Liver (tissue), 3 donors: ENCODE data around the gene EXD3.

ENCODE experiments used
- EGR1 ChIP-seq, 2 donors: IDR thresholded peaks; 2 replicates each; pipeline ENCODE4 v1.6.1; 2016 to 2018; ENCODE audit warnings: antibody characterized with exemption in 2 of 2, low read depth in 2 of 2
- FOXA1 ChIP-seq: IDR thresholded peaks from 2 replicates; pipeline ENCODE4 v1.6.1; 2016; ENCODE audit warnings: antibody characterized with exemption
- GABPA ChIP-seq, 2 donors: IDR thresholded peaks in 1 of 2; conservative IDR thresholded peaks in 1 of 2; 2 replicates each; pipeline ENCODE4 v1.6.1; 2016; ENCODE audit warnings: antibody characterized with exemption in 2 of 2, mild to moderate bottlenecking in 1 of 2, moderate library complexity in 1 of 2
- JUND ChIP-seq, 2 donors: IDR thresholded peaks; 2 replicates each; pipeline ENCODE4 v1.6.1; 2016; ENCODE audit warnings: antibody characterized with exemption in 2 of 2
- RAD21 ChIP-seq, 2 donors: IDR thresholded peaks; 2 replicates each; pipeline ENCODE4 v1.6.1; 2016; ENCODE audit warnings: antibody characterized with exemption in 2 of 2, mild to moderate bottlenecking in 2 of 2
- RXRA ChIP-seq, 2 donors: IDR thresholded peaks; 2 replicates each; pipeline ENCODE4 v1.6.1; 2017 to 2018; ENCODE audit warnings: antibody characterized with exemption in 2 of 2, mild to moderate bottlenecking in 1 of 2
- SP1 ChIP-seq: IDR thresholded peaks from 2 replicates; pipeline ENCODE4 v1.6.1; 2018; ENCODE audit warnings: antibody characterized with exemption, mild to moderate bottlenecking
- TAF1 ChIP-seq: conservative IDR thresholded peaks from 2 replicates; pipeline ENCODE4 v1.6.1; 2016; ENCODE audit warnings: antibody characterized with exemption, mild to moderate bottlenecking
- YY1 ChIP-seq: IDR thresholded peaks from 2 replicates; pipeline ENCODE4 v1.6.1; 2016; ENCODE audit warnings: antibody characterized with exemption, mild to moderate bottlenecking
- TF ChIP-seq, protein P1 (sequence below): fragments of 150-350 bp; IDR thresholded peaks from 2 replicates; pipeline ENCODE4 v1.5.1; 2017; ENCODE audit warnings: improper control_type of control experiment, low read depth, low read length; ENCODE audit not compliant: missing input control
- TF ChIP-seq, protein P2 (sequence below): IDR thresholded peaks from 2 replicates; pipeline ENCODE4 v1.6.1; 2016; ENCODE audit warnings: antibody characterized with exemption
- TF ChIP-seq, protein P3 (sequence below): IDR thresholded peaks from 2 replicates; pipeline ENCODE4 v1.6.1; 2016; ENCODE audit warnings: antibody characterized with exemption, mild to moderate bottlenecking
- TF ChIP-seq, protein P4 (sequence below): IDR thresholded peaks from 2 replicates; pipeline ENCODE4 v1.6.1; 2016; ENCODE audit warnings: antibody characterized with exemption
- TF ChIP-seq, protein P5 (sequence below): IDR thresholded peaks from 2 replicates; pipeline ENCODE4 v1.6.1; 2016; ENCODE audit warnings: antibody characterized with exemption
- donor health status: healthy.
- donor health status: healthy.

DNA sequence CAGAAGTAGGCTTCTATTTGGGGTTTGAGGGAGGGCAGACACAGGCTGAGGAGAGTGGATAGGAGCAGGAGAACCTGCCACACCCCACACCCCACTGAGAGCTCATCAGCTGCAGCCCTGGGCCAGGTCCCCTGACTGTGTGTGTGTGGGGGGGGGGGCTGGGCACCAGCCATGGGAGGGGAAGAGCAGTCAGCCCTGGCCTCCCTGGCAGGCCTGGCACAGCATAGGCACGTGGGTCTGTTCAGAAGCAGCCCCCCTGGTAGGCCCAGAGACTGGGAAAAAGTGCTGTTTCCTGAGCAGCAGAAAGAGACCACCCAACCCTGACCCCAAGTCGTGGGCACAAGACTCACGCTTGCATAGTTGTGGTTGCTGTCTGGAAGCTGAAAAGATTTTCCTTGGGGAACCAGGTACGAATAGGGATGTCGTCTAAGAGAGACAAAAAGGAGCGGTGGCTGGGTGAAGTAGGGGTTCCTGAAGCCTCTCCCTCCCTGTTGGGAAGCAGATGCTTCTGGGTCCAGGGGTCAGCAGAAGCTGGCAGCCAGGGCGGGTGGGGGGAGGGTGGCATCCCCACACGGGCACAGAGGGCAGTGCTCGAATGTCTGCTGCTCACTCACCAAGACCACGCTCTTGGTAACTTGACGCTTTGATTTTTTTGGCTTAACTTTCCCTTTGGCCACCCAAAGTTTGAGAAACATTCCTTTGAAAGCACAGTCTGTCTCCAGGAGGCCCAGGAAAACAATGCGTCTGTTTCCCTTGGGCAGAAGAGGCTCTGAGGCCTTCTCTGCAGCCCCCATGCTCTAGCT lies 33.3 kb upstream of the EXD3 start:
- TF ChIP-seq GABPA (IDR thresholded peaks at IDR 0.05 in 1 of 2, conservative IDR thresholded peaks at IDR 0.05 in 1 of 2) (no peak), SP1 (no peak), RAD21 (IDR thresholded peaks at IDR 0.05) (no peak), YY1 (no peak), TAF1 (no peak), JUND (IDR thresholded peaks at IDR 0.05) (no peak), FOXA1 (no peak), RXRA (IDR thresholded peaks at IDR 0.05) (no peak), EGR1 (IDR thresholded peaks at IDR 0.05; ENCODE audit: low read depth in 2 of 2) (no peak)
- TF ChIP-seq, protein P1, sequence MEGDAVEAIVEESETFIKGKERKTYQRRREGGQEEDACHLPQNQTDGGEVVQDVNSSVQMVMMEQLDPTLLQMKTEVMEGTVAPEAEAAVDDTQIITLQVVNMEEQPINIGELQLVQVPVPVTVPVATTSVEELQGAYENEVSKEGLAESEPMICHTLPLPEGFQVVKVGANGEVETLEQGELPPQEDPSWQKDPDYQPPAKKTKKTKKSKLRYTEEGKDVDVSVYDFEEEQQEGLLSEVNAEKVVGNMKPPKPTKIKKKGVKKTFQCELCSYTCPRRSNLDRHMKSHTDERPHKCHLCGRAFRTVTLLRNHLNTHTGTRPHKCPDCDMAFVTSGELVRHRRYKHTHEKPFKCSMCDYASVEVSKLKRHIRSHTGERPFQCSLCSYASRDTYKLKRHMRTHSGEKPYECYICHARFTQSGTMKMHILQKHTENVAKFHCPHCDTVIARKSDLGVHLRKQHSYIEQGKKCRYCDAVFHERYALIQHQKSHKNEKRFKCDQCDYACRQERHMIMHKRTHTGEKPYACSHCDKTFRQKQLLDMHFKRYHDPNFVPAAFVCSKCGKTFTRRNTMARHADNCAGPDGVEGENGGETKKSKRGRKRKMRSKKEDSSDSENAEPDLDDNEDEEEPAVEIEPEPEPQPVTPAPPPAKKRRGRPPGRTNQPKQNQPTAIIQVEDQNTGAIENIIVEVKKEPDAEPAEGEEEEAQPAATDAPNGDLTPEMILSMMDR = no peak
- TF ChIP-seq, protein P2, sequence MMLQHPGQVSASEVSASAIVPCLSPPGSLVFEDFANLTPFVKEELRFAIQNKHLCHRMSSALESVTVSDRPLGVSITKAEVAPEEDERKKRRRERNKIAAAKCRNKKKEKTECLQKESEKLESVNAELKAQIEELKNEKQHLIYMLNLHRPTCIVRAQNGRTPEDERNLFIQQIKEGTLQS = no peak
- TF ChIP-seq, protein P3, sequence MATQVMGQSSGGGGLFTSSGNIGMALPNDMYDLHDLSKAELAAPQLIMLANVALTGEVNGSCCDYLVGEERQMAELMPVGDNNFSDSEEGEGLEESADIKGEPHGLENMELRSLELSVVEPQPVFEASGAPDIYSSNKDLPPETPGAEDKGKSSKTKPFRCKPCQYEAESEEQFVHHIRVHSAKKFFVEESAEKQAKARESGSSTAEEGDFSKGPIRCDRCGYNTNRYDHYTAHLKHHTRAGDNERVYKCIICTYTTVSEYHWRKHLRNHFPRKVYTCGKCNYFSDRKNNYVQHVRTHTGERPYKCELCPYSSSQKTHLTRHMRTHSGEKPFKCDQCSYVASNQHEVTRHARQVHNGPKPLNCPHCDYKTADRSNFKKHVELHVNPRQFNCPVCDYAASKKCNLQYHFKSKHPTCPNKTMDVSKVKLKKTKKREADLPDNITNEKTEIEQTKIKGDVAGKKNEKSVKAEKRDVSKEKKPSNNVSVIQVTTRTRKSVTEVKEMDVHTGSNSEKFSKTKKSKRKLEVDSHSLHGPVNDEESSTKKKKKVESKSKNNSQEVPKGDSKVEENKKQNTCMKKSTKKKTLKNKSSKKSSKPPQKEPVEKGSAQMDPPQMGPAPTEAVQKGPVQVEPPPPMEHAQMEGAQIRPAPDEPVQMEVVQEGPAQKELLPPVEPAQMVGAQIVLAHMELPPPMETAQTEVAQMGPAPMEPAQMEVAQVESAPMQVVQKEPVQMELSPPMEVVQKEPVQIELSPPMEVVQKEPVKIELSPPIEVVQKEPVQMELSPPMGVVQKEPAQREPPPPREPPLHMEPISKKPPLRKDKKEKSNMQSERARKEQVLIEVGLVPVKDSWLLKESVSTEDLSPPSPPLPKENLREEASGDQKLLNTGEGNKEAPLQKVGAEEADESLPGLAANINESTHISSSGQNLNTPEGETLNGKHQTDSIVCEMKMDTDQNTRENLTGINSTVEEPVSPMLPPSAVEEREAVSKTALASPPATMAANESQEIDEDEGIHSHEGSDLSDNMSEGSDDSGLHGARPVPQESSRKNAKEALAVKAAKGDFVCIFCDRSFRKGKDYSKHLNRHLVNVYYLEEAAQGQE = no peak
- TF ChIP-seq, protein P4, sequence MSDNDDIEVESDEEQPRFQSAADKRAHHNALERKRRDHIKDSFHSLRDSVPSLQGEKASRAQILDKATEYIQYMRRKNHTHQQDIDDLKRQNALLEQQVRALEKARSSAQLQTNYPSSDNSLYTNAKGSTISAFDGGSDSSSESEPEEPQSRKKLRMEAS = no peak
- TF ChIP-seq, protein P5, sequence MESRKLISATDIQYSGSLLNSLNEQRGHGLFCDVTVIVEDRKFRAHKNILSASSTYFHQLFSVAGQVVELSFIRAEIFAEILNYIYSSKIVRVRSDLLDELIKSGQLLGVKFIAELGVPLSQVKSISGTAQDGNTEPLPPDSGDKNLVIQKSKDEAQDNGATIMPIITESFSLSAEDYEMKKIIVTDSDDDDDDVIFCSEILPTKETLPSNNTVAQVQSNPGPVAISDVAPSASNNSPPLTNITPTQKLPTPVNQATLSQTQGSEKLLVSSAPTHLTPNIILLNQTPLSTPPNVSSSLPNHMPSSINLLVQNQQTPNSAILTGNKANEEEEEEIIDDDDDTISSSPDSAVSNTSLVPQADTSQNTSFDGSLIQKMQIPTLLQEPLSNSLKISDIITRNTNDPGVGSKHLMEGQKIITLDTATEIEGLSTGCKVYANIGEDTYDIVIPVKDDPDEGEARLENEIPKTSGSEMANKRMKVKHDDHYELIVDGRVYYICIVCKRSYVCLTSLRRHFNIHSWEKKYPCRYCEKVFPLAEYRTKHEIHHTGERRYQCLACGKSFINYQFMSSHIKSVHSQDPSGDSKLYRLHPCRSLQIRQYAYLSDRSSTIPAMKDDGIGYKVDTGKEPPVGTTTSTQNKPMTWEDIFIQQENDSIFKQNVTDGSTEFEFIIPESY = no peak
